Kidney tubule cell (primary cell): ENCODE results near the gene HOTAIR.

Experiments used
- DNase-seq: peaks from one replicate; pipeline ENCODE4 v3.0.0-alpha.2; 2018; ENCODE audit warnings: low spot score

HOTAIR gene

GRCh38 chr12:54011665-54012532 is 37.1 kb upstream of the HOTAIR start:
- DNase-seq, result no peak

GRCh38 chr12:54010972-54011664 is 36.4 kb upstream of the HOTAIR start:
- DNase-seq, result no peak

GRCh38 chr12:54010053-54010971 is 35.6 kb upstream of the HOTAIR start:
- DNase-seq, result no peak

GRCh38 chr12:54009171-54010052 is 34.7 kb upstream of the HOTAIR start:
- DNase-seq, result peak; percentile 44

- no peak for DNase-seq
Observed at GRCh38 chr12:54008260-54008552, 33.5 kb upstream of the HOTAIR start.

- DNase-seq, result no peak
Observed at GRCh38 chr12:54007538-54008259, 32.9 kb upstream of the HOTAIR start.

- no peak for DNase-seq
Observed at GRCh38 chr12:54006559-54007220, 31.9 kb upstream of the HOTAIR start.

GRCh38 chr12:54005853-54006558 is 31.3 kb upstream of the HOTAIR start:
- DNase-seq, result peak; percentile 85

GRCh38 chr12:54005531-54005852 is 30.7 kb upstream of the HOTAIR start:
- DNase-seq, result no peak

- DNase-seq, result no peak
Observed at GRCh38 chr12:54004841-54005530, 30.2 kb upstream of the HOTAIR start.

- DNase-seq, result no peak
Observed at GRCh38 chr12:54004063-54004840, 29.5 kb upstream of the HOTAIR start.

GRCh38 chr12:54003625-54004024 is 28.9 kb upstream of the HOTAIR start:
- DNase-seq, result no peak

GRCh38 chr12:54002915-54003389 is 28.2 kb upstream of the HOTAIR start:
- DNase-seq, result no peak

- DNase-seq, result no peak
Observed at GRCh38 chr12:54002278-54002914, 27.6 kb upstream of the HOTAIR start.

- DNase-seq, result no peak
Observed at GRCh38 chr12:54001283-54002187, 26.8 kb upstream of the HOTAIR start.
